ENCODE data around the gene IFT122. TPM values are rescaled to one million over a fixed set of nuclear protein-coding genes. Genes with fewer than 3 reads are reported as not detected.

Gene IFT122
- total and polyA plus RNA-seq, 8 donors: 15.3 to 37.1 (median 21.8) TPM

- no peak for DNase-seq
These were observed 107.2 kb downstream of the IFT122 start for GRCh38 chr3:129547241-129547640.

GRCh38 chr3:129548104-129548965 is 108.3 kb downstream of the IFT122 start:
- TF ChIP-seq CTCF (IDR thresholded peaks at IDR 0.05): no peak
- ATAC-seq: peak; percentile 55 to 93 (median 88)
- intact Hi-C loops (cut with DNase I): no loop called here

More at GRCh38 chr3:129547241-129547640, 107.2 kb downstream of the IFT122 start:
- Histone ChIP-seq H3K9me3 (no peaks in the 10 kb centered on the region), H3K4me1 (peaks cover 0 to 4% (median 0%) of the 10 kb centered on the region in 3 donors), H3K27ac (no peak overlapping the region), H3K4me3 (no peak overlapping the region), H3K27me3 (no peaks in the 10 kb centered on the region), H3K36me3 (no peaks in the 10 kb centered on the region)
- 97% methylated on average over 24 of the region's 24 CpGs for WGBS, 2 donors
- no peak for TF ChIP-seq CTCF (IDR thresholded peaks at IDR 0.05)
- FAIRE-seq: no peak
- intact Hi-C loops (cut with DNase I): no loop called here
- no peak for ATAC-seq

GRCh38 chr3:129549006-129549800 is 109.2 kb downstream of the IFT122 start:
- Histone ChIP-seq H3K4me3 (no peak overlapping the region), H3K27me3 (no peaks in the 10 kb centered on the region), H3K4me1 (peaks cover 0 to 4% (median 0%) of the 10 kb centered on the region in 3 donors), H3K9me3 (no peaks in the 10 kb centered on the region), H3K27ac (no peak overlapping the region), H3K36me3 (no peaks in the 10 kb centered on the region)
- intact Hi-C loops (cut with DNase I): no loop called here
- 85 to 90% methylated on average over 17 to 18 of the region's 18 CpGs for WGBS, 2 donors
- ATAC-seq (no peak), DNase-seq (no peak), FAIRE-seq (no peak)
- no peak for TF ChIP-seq CTCF (IDR thresholded peaks at IDR 0.05)

More at GRCh38 chr3:129548104-129548965, 108.3 kb downstream of the IFT122 start:
- Histone ChIP-seq H3K9me3 (no peaks in the 10 kb centered on the region), H3K4me1 (peaks cover 0 to 4% (median 0%) of the 10 kb centered on the region in 3 donors), H3K27ac (no peak overlapping the region), H3K4me3 (no peak overlapping the region), H3K27me3 (no peaks in the 10 kb centered on the region), H3K36me3 (no peaks in the 10 kb centered on the region)
- FAIRE-seq (no peak), DNase-seq (peak in 4 of 6 donors; percentile 41 to 58 (median 49))
- WGBS, 2 donors: 68 to 69% methylated on average over 19 of the region's 19 CpGs

GRCh38 chr3:129549805-129550204 is 109.8 kb downstream of the IFT122 start:
- ATAC-seq (no peak), DNase-seq (no peak), FAIRE-seq (no peak)
- H3K4me1 ChIP-seq: peaks cover 0 to 4% (median 0%) of the 10 kb centered on the region in 3 donors
- intact Hi-C loops (cut with DNase I): no loop called here
- H3K4me3 ChIP-seq: no peak overlapping the region
- H3K27ac ChIP-seq: no peak overlapping the region
- H3K27me3 ChIP-seq: no peaks in the 10 kb centered on the region
- no peaks in the 10 kb centered on the region for H3K36me3 ChIP-seq
- 92% methylated on average over 3 of the region's 3 CpGs for WGBS, 2 donors
- H3K9me3 ChIP-seq: no peaks in the 10 kb centered on the region
- TF ChIP-seq CTCF (IDR thresholded peaks at IDR 0.05): no peak

All from pancreas (tissue), 10 donors.